ENCODE data around the gene MED12L. TPM values are rescaled to one million over a fixed set of nuclear protein-coding genes. Genes with fewer than 3 reads are reported as not detected.
A peak's percentile ranks its signal among the peaks of the same experiment; 100 is the strongest.

The MED12L gene
- polyA plus RNA-seq, 1 experiment = 0.06 TPM

- POLR2A ChIA-PET = interaction anchor here (0.6 kb wide), 1 partner anchor 138 kb away, joined by 3 read pairs; no protein-coding TSS in a partner anchor
- CTCF ChIA-PET = interaction anchor here (1.0 to 1.5 kb wide), 5 partner anchors 10 to 615 kb away, joined by 3 to 4 read pairs (median 3); no protein-coding TSS in a partner anchor
- Histone ChIP-seq H3K36me3 (ENCODE audit: control insufficient read depth, insufficient read depth, low read length) (no peaks in the 10 kb centered on the region), H3K27me3 (ENCODE audit: control insufficient read depth, insufficient read depth, low read length) (peaks cover 2% of the 10 kb centered on the region), H3K4me3 (ENCODE audit: low read depth, low read length) (no peak overlapping the region)
- DNase-seq (ENCODE audit: low read depth) = no peak
- TF ChIP-seq CTCF (IDR thresholded peaks at IDR 0.05; ENCODE audit: insufficient read depth, low read depth, low read length) = no peak
Measured at GRCh38 chr3:151301787-151302186, 216.3 kb downstream of the MED12L start.

GRCh38 chr3:151303751-151304150 lies 218.3 kb downstream of the MED12L start:
- H3K4me3 ChIP-seq (ENCODE audit: low read depth, low read length) = no peak overlapping the region
- no peak for TF ChIP-seq CTCF (IDR thresholded peaks at IDR 0.05; ENCODE audit: insufficient read depth, low read depth, low read length)
- no peaks in the 10 kb centered on the region for H3K36me3 ChIP-seq (ENCODE audit: control insufficient read depth, insufficient read depth, low read length)
- ChIA-PET POLR2A (no interaction called here), CTCF (interaction anchor here (1.7 to 4.2 kb wide), 2 partner anchors 24 to 535 kb away, joined by 5 to 17 read pairs; no protein-coding TSS in a partner anchor)
- H3K27me3 ChIP-seq (ENCODE audit: control insufficient read depth, insufficient read depth, low read length) = peaks cover 2% of the 10 kb centered on the region
- no peak for DNase-seq (ENCODE audit: low read depth)

GRCh38 chr3:151305060-151305774 lies 219.8 kb downstream of the MED12L start:
- Histone ChIP-seq H3K36me3 (ENCODE audit: control insufficient read depth, insufficient read depth, low read length) (no peaks in the 10 kb centered on the region), H3K4me3 (ENCODE audit: low read depth, low read length) (no peak overlapping the region), H3K27me3 (ENCODE audit: control insufficient read depth, insufficient read depth, low read length) (no peaks in the 10 kb centered on the region; the same call in 1 of the 2 replicates)
- ChIA-PET POLR2A (no interaction called here), CTCF (interaction anchor here (0.8 to 4.2 kb wide), 6 partner anchors 13 to 614 kb away, joined by 3 to 17 read pairs (median 4); no protein-coding TSS in a partner anchor)
- DNase-seq (ENCODE audit: low read depth) = peak; percentile 92
- TF ChIP-seq CTCF (IDR thresholded peaks at IDR 0.05; ENCODE audit: insufficient read depth, low read depth, low read length) = peak; percentile 38

- TF ChIP-seq CTCF (IDR thresholded peaks at IDR 0.05; ENCODE audit: insufficient read depth, low read depth, low read length) = no peak
- H3K36me3 ChIP-seq (ENCODE audit: control insufficient read depth, insufficient read depth, low read length) = no peaks in the 10 kb centered on the region
- CTCF ChIA-PET = interaction anchor here (4.2 kb wide), 1 partner anchor 22 kb away, joined by 17 read pairs; no protein-coding TSS in a partner anchor
- H3K27me3 ChIP-seq (ENCODE audit: control insufficient read depth, insufficient read depth, low read length) = no peaks in the 10 kb centered on the region; the same call in 1 of the 2 replicates
- no peak for DNase-seq (ENCODE audit: low read depth)
- H3K4me3 ChIP-seq (ENCODE audit: low read depth, low read length) = no peak overlapping the region
- POLR2A ChIA-PET = no interaction called here
Measured at GRCh38 chr3:151305775-151306151, 220.3 kb downstream of the MED12L start.

- Histone ChIP-seq H3K27me3 (ENCODE audit: control insufficient read depth, insufficient read depth, low read length) (no peaks in the 10 kb centered on the region; the same call in 1 of the 2 replicates), H3K4me3 (ENCODE audit: low read depth, low read length) (no peak overlapping the region), H3K36me3 (ENCODE audit: control insufficient read depth, insufficient read depth, low read length) (no peaks in the 10 kb centered on the region)
- DNase-seq (ENCODE audit: low read depth) = no peak
- ChIA-PET CTCF (interaction anchor here (4.2 kb wide), 1 partner anchor 22 kb away, joined by 17 read pairs; no protein-coding TSS in a partner anchor), POLR2A (no interaction called here)
- TF ChIP-seq CTCF (IDR thresholded peaks at IDR 0.05; ENCODE audit: insufficient read depth, low read depth, low read length) = no peak
Measured at GRCh38 chr3:151306168-151306810, 220.8 kb downstream of the MED12L start.
